Astrocyte of the cerebellum (primary cell): ENCODE results near the gene CAMTA1.

ENCODE experiments used
- DNase-seq: peaks from one replicate; pipeline ENCODE4 v3.0.0-alpha.2; 2011; ENCODE audit warnings: low read depth
- H3K4me3 ChIP-seq: 2 replicates; pipeline ENCODE4 v1.5.1; 2011; ENCODE audit warnings: mild to moderate bottlenecking, low read depth, low read length, moderate library complexity
- in situ Hi-C: cut with HindIII; loops from 2 replicates; pipeline ENCODE4 v1.10.0; 2017; ENCODE audit warnings: low sequenced_read_pairs
- TF ChIP-seq, protein P1 (sequence below): IDR thresholded peaks from 2 replicates; pipeline ENCODE4 v1.5.1; 2012; ENCODE audit warnings: low read length, low read depth, moderate library complexity, mild to moderate bottlenecking; ENCODE audit errors: missing control alignments

Gene CAMTA1

DNA sequence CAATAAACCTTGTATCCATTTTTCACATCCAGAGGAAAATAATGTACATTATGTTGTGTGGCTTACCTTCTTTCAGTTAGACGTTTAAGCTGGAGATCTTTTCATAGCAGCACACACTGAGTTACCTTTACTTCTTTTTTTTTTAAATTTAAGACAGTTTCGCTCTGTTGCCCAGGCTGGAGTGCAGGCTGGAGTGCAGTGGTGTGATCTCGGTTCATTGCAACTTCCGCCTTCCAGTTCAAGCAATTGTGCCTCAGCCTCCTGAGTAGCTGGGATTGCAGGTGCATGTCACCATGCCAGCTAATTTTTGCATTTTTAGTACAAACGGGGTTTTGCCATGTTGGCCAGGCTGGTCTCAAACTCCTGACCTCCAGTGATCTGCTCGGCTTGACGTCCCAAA, 7.4 kb upstream of the CAMTA1 start:
- TF ChIP-seq, protein P1, sequence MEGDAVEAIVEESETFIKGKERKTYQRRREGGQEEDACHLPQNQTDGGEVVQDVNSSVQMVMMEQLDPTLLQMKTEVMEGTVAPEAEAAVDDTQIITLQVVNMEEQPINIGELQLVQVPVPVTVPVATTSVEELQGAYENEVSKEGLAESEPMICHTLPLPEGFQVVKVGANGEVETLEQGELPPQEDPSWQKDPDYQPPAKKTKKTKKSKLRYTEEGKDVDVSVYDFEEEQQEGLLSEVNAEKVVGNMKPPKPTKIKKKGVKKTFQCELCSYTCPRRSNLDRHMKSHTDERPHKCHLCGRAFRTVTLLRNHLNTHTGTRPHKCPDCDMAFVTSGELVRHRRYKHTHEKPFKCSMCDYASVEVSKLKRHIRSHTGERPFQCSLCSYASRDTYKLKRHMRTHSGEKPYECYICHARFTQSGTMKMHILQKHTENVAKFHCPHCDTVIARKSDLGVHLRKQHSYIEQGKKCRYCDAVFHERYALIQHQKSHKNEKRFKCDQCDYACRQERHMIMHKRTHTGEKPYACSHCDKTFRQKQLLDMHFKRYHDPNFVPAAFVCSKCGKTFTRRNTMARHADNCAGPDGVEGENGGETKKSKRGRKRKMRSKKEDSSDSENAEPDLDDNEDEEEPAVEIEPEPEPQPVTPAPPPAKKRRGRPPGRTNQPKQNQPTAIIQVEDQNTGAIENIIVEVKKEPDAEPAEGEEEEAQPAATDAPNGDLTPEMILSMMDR = no peak
- in situ Hi-C loops = no loop called here
- DNase-seq = no peak
- no peak overlapping the region for H3K4me3 ChIP-seq

DNA sequence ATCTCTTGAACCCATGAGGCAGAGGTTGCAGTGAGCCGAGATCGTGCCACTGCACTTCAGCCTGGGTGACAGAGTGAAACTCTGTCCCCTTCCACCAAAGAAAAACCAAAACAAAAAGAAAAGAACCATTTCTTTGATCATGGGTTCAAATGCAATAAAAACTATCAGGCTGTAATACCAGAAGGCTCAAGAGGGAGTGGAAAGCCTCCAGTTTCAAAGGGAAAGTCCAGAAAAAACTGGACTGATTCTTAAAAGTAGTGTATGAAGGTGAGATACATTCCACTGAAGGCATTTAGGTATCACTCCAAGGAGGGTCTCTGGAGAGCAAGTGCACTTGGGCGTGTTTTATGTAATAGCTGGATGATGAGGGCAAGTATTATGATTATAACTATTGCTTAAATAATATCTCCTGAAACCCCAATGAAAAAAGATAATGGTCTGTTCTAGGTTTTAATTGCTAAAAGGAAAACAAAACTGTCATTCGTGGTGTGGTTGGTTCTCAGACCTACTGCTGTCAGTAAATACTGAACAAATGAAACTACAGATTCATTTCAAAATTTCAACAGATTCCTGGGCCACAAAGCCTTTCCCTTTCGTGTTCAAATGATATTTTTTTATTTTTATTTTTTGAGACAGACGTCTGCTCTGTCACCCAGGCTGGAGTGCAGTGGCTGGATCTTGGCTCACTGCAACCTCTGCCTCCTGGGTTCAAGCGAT, 6.0 kb upstream of the CAMTA1 start:
- in situ Hi-C loops = no loop called here
- no peak overlapping the region for H3K4me3 ChIP-seq
- no peak for DNase-seq
- TF ChIP-seq, protein P1 = no peak

DNA sequence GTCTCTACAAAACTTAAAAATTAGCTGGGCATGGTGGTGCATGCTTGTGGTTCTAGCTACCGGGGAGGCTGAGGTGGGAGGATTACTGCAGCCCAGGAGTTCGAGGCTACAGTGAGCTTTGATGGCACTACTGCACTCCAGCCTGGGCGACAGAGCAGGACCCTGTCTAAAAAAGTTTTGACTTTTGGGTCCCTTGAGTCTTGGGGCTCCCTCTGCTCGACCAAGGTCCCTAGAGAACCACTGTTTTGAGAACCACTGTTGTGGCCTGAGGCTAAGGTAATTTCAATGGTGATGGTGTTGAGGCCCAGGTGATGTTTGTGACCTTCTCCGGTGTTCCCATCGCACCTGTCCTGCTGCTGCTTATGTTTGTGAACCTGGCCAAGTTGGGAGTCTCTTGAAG, 3.1 kb upstream of the CAMTA1 start:
- DNase-seq = no peak
- H3K4me3 ChIP-seq = no peak overlapping the region
- TF ChIP-seq, protein P1 = no peak
- in situ Hi-C loops = no loop called here

DNA sequence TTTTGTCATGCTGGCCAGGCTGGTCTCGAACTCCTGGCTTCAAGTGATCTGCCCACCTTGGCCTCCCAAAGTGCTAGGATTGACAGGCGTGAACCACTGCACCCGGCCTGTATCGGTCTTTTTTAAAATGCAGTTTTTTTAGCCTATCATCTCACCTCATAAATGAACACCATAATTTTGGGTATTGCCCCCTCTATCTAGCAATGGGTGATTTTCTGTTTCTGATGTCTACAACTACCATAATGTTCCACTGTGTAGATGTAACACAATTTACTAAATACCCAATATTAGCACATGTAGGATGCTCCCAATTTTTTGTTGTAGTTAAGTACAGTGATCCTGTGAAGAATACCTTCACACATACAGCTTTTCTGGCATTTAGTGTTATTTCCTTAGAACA, 2.0 kb upstream of the CAMTA1 start:
- DNase-seq = no peak
- TF ChIP-seq, protein P1 = no peak
- in situ Hi-C loops = no loop called here
- H3K4me3 ChIP-seq = no peak overlapping the region

DNA sequence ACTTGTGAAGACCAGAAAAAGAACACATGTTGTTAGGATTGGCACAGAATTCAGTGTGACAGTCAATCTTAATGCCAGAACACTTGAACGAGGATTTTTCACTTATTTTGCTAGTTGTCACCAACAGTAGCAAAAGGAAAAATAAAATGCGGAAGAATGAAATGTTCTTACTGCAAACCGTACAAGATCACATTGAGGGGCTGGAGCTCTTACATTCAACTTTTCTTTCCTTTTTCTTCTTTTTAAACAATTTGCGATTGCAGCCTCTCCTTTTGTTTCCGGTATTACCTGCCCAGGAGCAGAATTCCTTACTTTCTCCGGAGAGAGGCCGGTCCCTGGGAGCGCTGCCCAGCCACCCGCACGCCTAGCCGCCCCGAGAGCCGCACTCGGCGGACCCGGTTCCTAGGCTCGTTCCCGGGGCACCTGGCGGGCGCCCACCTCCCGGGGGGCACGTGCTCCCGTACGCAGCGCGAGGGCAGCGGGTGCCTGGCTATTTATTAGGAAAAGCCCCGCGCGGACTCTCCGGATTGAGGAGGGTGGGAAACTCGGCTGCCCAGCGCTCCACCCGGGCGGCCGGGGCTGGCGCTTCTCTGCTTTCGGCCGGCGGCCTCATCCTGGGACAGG, 1.2 kb upstream of the CAMTA1 start:
- TF ChIP-seq, protein P1 = no peak
- peak overlapping the region; percentile 76 for H3K4me3 ChIP-seq
- in situ Hi-C loops = no loop called here
- DNase-seq = no peak

DNA sequence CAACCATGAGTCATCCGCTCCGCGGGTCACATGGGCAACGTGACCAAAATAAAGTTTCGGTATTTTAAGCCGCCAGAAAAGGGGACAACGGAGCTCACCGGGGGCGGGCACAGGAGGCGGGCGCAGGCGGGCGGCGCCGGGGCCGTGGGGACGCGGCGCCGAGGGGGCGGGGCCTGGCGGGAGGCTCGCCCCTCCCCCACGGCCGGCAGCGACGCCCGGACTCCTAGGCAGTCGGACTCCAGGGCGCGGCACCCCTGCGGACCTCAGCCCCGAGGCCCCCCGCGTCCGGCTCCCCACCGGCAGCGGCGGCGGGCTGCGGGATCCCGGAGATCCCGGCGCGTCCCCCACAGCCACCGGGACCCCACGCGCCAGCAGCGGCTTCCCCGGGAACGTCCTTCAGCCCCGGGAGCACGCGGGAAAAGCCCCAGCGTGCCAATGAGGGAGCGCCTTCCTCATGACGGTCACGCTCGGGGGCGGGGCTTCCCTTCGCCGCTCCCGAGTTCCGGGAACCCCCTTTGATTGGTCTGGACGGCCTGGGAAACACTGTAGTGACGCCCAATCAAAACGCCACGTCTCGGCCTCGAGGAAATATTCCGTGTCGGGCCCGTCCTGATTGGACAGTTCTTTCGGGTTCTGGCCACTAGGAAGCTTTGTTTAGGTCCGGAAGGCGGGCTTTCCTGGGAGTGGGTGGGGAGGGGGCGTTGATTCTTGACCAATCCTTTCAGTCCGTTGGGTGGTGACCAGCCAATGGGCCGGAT, 515 bp upstream of the CAMTA1 start:
- H3K4me3 ChIP-seq = peak overlapping the region; percentile 76
- TF ChIP-seq, protein P1 = no peak
- DNase-seq = peak; percentile 100
- in situ Hi-C loops = no loop called here
